SH-SY5Y (cell line): ENCODE data around the gene WNT3.

Source experiments
- GATA2 ChIP-seq: IDR thresholded peaks from 2 replicates; pipeline ENCODE4 v1.6.1; 2011; ENCODE audit warnings: mild to moderate bottlenecking, low read depth, low read length
- GATA3 ChIP-seq: IDR thresholded peaks from 2 replicates; pipeline ENCODE4 v1.6.1; 2011; ENCODE audit warnings: low read depth, mild to moderate bottlenecking, low read length, moderate library complexity

GRCh38 chr17:46744441-46744840, 74.1 kb downstream of the WNT3 start:
- TF ChIP-seq GATA3 (no peak), GATA2 (no peak)
